Occipital lobe (tissue), 2 donors: Measurements from ENCODE around the gene LRIF1. TPM values are rescaled to one million over a fixed set of nuclear protein-coding genes. Genes with fewer than 3 reads are reported as not detected.
"Not testable (repeated sequence)": the region's sequence is repeated elsewhere in the genome, so short reads cannot be mapped to it uniquely, and the experiment has no call there.

Source experiments
- DNase-seq: peaks from one replicate; lab custom pipeline; 2025; lab: John Stamatoyannopoulos, UW
- total RNA-seq: library from RNA; depleted of rRNA; stranded (reverse); fragments of >200 nt; gene quantifications from one replicate; pipeline ENCODE4 v1.2.3, GENCODE V29; 2014

LRIF1 gene, protein sequence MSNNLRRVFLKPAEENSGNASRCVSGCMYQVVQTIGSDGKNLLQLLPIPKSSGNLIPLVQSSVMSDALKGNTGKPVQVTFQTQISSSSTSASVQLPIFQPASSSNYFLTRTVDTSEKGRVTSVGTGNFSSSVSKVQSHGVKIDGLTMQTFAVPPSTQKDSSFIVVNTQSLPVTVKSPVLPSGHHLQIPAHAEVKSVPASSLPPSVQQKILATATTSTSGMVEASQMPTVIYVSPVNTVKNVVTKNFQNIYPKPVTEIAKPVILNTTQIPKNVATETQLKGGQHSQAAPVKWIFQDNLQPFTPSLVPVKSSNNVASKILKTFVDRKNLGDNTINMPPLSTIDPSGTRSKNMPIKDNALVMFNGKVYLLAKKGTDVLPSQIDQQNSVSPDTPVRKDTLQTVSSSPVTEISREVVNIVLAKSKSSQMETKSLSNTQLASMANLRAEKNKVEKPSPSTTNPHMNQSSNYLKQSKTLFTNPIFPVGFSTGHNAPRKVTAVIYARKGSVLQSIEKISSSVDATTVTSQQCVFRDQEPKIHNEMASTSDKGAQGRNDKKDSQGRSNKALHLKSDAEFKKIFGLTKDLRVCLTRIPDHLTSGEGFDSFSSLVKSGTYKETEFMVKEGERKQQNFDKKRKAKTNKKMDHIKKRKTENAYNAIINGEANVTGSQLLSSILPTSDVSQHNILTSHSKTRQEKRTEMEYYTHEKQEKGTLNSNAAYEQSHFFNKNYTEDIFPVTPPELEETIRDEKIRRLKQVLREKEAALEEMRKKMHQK
- 21.1 TPM for total RNA-seq

DNA sequence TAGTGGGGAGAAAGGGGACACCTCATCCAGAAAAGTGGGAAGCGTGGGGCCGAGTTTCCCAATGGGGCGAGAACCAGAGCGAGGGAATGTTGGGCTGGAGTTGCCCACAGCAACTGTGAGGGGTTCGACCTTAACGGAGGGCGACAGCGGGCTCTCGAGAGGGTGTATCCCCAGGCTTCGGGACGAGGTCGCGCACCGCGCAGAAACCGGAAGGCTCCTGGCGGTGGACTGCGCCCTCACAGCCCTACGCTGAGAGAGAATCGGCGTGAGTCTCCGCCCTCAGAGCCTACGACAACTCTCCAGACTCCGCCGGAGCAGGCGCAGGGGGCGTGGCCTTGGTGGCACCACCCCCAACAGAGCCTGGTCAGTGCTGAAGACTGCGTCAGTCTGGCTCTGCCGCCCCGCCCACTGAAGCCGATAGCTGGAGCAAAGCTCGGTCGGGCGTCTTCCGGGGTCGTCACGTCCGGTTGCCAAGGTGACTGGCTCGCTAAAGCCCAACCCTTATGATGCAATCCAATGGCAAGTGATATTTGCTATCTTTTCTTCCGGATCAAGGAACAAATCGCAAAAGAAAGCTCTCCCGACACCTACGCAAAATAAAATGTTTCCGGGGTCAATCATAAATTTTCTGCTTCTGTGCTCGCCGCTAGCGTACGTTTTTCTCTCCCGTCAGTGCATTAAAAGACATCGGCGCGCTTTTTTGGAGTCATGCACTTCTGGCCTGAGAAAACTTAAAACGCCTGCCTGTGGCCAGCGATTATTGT, at the start of gene LRIF1:
Gene LRIF1 (minus strand): TSS at position 232 of the 764 bp plus-strand sequence. CDS start 234 bp downstream, outside the sequence.
- peak; percentile 96 for DNase-seq

DNA sequence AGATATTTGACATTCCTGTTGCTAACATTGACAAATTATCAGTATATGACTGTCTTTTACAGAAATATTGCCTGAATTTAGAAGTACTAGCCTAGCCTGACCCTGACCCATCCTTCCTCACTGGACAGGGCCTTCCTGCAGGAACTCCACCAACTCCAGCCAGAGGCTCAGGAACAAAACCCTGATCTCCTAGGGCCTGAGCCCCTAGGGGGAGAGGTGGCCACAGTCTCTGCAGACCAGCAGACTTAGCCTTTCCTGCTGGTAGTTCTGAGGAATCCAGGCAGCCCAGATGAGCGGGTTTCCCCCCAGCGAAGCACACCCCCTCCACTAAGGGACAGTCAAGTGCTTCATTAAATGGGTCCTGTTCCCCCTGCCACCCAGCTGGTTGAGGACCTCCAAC, 44.3 kb upstream of the LRIF1 start:
- no peak for DNase-seq

DNA sequence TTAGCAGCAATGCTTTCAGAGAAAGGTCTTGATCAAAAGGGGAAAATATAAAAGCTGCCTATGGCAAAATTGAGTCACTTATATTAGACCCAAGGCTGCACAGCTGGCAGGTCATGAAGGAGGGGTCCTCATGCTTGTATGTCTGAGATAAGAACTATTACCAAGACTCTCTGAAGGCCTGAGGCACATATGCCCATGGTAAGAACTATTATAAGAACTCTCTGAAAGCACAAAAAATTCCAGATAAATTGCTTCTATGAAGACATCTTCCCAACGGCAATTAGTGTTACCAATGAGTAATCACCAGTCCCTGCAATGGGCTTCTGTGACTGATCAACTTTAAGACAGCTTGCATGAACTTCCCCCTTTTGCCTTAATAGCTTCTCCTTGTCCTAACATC, 42.8 kb upstream of the LRIF1 start:
- no peak for DNase-seq

DNA sequence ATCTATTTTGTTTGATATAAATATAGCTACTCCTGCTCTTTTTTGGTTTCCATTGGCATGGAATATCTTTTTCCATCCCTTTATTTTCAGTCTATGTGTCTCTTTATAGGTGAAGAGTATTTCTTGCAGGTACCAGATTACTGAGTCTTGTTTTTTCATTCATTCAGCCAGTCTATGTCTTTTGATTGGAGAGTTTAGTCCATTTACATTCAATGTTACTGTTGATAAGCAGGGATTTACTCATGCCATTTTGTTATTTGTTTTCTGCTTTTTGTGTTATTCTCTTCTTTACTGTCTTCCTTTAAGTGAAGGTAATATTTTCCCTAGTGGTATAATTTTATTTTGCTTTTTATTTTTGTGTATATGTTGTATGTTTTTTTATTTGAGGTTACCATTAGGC, 35.9 kb upstream of the LRIF1 start:
- not testable (repeated sequence) for DNase-seq

DNA sequence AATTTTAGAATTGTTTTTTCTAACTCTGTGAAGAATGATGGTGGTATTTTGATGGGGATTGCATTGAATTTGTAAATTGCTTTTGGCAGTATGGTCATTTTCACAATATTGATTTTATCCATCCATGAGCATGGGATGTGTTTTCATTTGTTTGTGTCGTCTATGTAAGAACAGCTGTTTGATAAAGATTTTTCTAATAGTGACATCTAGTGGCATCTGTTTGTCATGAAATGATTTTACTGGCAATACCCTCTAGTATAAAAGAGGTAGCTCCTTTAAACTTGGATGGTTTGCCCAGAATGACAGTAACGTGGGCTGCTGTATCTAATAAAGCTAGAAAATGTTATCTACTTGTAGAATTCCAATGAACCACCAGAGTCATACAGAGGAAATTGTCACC, 28.6 kb upstream of the LRIF1 start:
- not testable (repeated sequence) for DNase-seq

DNA sequence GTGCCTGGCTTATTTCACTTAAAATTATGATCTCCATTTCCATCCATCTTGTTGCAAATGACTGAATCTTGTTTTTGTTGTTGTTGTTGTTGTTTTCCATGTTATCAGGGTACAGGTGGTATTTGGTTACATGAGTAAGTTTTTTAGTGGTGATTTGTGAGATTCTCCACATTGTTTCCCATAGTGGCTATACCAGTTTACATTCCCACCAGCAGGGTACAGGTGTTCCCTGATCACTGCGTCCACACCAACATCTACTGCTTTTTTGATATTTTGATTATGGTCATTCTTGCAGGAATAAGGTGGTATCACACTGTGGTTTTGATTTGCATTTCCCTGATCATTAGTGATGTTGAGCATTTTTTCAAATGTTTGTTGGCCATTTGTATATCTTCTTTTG, 27.6 kb upstream of the LRIF1 start:
- DNase-seq, result not testable (repeated sequence)

DNA sequence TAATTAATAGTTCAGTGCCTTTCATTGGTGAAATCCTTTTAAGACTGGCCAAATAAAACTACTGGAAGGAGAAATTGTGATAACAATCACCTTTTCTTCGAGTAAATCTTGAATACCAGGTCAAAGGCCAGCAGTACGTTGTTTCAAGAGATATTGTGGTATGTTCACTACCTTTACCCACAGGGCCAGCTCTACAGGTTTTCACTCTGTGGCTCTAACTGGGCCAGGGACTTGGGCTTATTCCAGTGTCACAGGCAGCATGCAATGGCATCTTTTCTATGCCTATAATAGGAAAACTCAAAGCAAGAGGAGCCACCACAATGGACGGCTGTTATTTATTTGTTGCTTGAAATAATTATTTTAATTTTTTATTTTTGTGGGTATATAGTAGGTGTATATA, 26.8 kb upstream of the LRIF1 start:
- DNase-seq, result no peak

DNA sequence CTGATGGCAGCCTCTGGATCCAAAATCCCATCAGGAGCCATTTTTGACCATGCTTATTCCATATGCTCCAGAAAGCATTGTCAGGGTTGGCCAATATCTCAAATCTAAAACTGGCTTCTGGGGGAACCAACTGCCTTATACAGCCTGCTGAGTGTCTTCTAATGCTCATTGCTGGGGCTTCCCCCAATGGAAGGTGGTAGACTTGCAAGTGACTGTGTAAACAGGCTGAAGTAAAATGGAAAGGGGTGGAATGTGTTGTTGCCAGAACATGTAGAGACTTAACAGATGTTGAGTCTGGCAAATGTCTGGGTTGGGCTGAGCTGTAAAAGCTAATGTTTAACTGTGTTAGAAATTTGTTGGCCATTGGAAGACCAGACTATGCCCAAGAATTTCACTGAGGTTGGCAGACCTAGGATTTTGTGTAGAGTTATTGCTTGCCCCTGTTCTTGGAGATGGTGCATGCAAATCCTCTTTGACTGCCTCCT, 22.7 kb upstream of the LRIF1 start:
- DNase-seq, result no peak

DNA sequence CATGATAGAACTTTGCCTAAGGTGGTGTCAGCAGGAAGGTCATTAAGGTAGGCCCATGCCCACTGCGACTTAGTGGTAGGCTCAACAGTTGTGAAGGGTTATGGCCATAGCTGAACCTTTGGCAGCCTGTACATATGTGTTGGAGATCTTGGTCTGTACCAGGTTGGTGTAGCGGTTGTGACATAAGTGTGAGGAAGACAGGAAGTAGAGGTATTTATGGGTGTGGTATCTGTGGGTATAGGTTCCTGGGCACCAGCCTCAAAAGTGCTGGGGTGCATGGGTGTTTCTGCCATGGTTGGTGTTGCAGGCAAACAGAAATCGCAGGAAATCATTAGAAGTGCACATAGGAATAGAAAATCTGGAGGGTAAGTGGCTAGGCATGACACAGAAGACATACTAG, 18.6 kb upstream of the LRIF1 start:
- DNase-seq, result no peak

DNA sequence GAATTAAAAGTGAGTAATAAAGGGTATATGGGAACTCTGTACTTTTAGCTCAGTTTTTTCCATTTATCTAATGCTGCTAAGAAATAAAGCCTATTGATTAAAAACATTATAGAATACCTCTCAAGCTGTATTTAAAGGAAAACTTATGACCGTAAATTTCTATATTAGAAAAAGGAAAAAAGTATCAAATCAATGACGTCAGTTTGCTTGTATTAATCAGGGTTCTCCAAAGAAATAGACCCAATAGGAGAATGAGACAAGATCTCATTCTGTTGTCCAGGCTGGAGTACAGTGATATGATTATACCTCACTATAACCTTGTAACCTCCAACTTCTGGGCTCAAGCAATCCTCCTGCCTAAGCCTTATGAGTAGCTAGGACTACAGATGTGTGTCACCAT, 15.4 kb upstream of the LRIF1 start:
- no peak for DNase-seq

DNA sequence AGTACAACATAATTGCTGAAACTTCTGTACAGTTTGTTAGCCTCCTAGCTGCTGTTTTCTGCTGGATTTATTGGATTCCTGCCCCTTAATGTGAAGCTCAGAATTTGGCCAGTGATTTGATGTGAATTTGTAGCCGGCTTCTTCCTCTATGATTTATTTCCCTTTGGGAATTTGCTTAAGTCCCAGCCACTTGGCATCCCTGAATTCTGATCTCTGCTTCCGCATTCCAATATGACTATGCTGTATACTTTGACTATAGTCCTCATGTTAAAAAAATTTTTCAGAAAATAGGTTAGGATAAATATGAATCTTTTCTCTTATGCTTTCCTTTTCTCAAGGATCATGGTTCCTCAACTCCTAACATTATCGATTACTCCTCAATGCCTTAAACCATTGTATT, 12.4 kb upstream of the LRIF1 start:
- DNase-seq, result no peak

DNA sequence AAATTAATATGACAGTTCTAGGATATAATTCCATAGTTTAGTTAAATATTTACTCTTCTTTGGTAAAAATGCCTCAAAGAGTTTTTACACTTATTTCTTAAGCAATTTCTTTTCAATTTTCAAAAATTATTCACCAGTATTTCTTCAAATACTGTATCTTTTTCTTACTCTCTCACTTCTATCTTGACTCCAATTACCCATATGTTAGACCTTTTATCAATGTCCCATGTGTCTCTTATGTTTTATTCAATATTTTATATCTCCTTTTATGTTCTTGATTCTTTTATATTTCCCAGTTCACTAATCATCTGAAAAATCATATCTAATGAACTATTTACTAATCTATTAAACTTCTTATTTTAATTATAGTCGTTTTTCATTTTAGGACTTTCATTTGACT, 11.5 kb upstream of the LRIF1 start:
- DNase-seq, result no peak

DNA sequence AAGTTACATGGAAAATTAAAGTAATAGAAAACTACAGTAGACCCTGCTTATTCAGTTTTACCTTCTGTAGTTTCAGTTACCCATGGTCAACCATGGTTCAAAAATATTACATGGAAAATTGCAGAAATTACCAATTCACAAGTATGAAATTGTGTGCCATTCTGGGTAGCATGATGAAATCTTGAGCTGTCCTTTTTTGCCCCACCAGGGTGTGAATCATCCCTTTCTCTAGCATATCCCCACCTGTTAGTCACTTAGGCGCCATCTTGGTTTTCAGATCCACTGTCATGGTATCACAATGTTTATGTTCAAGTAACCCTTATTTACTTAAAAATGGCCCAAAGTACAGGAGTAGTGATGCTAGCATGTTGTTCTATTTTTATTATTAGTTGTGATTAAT, 3.5 kb upstream of the LRIF1 start:
- DNase-seq, result no peak

DNA sequence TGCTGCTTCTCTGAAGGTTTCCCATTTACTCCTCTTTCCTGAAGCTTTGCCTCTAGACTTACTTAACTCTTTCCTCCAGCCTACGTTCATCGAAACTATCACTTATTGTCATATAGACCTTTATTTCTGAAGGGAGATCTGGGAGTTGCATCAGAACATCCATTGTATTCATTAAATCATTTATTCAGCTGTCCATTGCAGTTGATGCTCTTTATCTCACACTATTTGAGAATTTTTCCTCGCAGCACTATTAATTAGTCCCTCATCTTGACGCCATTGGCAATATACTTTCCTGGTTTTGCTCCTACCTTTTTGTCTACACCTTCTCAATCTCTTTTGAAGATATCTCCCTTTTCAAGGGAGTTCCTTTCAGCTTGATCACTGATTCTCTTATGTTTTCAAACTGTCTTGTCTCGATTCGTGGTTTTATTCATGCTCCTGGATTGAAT, 757 bp upstream of the LRIF1 start:
- no peak for DNase-seq

DNA sequence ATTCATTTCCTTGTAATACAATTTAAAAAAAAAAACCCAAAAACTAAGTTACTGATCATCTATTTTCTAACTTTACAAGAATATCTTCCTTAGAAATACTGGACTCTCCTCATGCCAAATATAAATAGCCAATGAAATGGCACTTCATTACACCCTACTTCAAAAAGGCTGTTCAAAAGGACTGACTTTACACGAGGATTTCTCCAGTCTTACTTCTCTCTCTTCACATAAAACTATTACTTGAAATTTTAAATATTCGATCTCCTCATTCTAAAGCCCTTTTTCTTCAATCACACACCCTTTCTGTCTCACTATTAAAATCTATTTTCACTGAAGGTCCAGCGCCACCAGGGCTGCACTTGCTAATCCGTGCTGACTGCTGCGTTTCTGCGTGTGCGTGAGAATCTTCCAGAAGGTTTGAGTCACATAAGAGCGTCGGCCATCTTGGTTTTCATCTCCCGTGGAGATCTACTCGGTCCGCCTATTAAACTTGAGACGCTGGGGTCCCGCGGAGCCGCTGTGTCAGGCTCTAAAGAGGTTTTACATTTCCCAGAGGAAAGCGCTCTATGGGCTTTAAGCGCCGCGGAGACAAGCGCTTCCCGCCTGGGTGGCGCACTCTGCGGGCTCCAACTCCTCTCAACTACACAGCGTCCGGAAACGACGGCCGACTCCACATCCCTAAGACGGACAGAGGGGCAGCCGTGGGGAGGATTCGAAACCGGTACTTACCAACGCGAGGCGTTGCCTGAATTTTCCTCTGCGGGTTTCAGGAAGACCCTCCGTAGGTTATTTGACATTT, 631 bp downstream of the LRIF1 start:
- DNase-seq, result peak; percentile 15

DNA sequence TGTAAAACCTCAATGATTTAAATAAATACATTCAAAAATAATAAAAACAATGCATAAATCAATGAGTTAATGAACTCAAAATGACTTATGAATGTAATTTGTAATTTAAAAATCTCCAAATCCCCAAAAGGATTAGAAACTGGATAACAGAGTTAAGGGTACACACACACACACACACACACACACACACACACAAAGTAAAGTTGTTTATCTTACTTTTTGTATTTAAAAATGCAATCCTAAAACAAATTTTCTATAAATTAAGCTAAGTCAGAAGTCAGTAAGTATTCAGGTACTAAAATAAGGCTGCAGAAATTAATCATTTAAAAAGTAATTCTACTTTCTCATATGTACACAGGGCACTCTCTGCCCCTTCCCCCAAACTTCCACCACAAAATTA, 1.8 kb downstream of the LRIF1 start:
- no peak for DNase-seq

DNA sequence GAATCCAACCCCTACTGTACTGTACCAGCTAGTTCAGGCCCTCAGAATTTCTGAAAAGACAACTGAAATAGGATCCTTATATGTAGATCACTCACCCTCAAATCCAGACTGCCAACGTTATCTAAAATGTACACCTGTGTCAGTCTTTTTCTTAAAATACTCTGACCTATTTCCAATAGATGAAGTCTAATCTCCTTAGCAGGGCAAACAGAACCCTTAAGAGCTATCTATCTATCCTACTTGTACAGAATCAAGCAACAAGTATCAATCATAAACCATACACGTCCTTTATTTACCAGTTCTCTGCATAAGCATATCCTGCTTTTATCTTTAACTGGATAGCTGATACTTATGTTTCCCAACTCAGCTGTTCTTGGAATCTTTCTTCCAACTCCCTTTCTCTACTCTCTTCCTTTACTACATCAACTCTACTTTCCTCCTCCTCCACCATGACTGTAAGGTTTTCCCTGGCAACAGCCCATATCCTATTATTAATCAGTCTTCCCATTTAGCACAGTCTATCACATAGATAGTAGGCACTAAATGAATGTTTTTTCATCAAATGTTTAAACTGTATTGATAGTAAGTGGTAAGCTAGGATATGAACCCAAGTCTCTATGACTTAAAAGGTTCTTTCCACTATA, 2.8 kb downstream of the LRIF1 start:
- no peak for DNase-seq

DNA sequence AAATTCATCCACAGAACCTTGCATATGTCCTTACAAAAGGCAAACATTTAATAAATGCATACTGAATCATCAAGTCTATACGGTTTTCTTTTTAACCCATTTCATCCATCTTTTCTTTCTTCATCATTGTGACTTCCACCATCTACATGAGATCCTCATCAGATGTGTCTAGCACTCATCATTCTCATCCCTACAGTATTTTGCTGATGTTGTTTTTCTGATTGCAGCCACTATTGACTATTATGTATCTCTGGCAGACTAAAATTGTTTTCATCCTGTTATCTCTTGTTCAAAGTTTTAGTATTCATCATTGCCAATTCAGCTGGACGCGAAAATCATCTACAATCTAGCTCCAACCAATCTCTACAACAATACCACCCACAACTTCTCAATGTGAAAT, 5.9 kb downstream of the LRIF1 start:
- no peak for DNase-seq

DNA sequence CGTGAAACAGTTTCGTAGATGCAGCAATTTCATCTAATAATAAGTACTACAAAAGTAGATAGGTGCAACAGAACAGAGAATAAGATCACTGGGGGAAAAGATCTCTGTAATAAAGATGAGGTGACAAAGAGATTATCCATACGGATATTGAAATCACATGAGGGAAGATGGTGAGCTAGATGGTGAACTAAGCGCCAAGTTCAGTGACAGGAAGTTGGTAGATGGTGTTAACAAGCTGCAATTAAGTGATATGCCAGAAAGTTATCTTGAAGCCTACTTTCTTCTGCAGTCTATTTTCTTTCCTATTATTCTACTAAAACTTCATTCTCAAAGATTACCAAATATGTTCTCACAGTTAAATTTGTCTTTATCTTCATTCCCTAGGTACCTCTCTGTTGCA, 7.1 kb downstream of the LRIF1 start:
- no peak for DNase-seq

DNA sequence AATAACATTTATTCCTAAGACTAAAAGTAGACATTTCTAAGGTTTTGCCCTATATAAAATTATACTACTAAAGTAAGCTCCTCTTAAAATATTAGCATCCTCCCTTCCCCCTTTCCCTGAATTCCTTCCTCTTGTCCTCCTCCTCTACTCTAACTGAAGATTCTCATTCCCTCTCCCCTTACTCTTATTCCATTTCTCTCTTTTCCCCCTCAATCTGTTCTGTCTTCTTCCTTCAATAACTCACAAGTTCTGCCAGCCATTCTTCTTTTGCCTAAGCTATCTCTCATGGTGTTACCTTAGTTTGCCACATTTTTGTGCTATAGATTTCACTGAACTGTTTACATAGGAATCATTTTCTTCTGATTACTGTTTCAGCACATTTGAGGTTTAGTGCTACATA, 10.7 kb downstream of the LRIF1 start:
- DNase-seq, result no peak

DNA sequence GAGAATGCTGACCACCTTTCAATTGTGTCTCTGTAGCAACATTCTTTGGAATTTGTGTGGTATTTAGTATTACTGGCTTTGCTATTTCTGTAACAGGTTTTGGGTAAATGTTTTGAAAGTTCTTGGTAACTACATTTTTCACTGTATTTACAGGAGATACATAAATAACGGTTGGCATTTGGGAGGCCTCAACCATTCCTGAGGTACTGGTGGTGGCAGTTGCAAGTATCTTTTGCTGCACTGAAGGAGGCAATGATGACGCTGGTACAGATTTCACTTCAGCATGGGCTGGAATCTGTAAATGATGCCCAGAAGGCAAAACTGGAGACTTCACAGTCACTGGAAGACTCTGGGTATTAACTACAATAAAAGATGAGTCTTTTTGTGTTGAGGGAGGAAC, 11.7 kb downstream of the LRIF1 start:
- no peak for DNase-seq
